Vagina (tissue), 2 donors: Measurements from ENCODE around the gene COL5A1. TPM values are rescaled to one million over a fixed set of nuclear protein-coding genes. Genes with fewer than 3 reads are reported as not detected.

Source experiments
- DNase-seq, 2 donors: peaks; one replicate each; pipeline ENCODE4 v3.0.0-alpha.2; 2017; ENCODE audit errors: extremely low spot score in 2 of 2
- H3K27ac ChIP-seq: fragments of 200-600 bp; sonication (generic); one replicate; pipeline ENCODE4 v1.5.1; 2019
- H3K27me3 ChIP-seq: fragments of 200-600 bp; sonication (generic); one replicate; pipeline ENCODE4 v1.5.1; 2019
- H3K36me3 ChIP-seq, 2 donors: fragments of 200-600 bp; sonication (generic); one replicate each; pipeline ENCODE4 v1.5.1; 2017 to 2019
- H3K4me1 ChIP-seq: fragments of 200-600 bp; sonication (generic); one replicate; pipeline ENCODE4 v1.5.1; 2019
- H3K4me3 ChIP-seq, 2 donors: fragments of 200-600 bp; sonication (generic); 1 replicate in 1 of 2; 2 replicates in 1 of 2; pipeline ENCODE4 v1.5.1; 2016 to 2019
- H3K9me3 ChIP-seq: fragments of 200-600 bp; sonication (generic); one replicate; pipeline ENCODE4 v1.5.1; 2019
- CTCF ChIP-seq, 3 experiments: fragments of 450-650 bp in 2 of 3; fragments of 200-600 bp in 1 of 3; sonication (generic) in 1 of 3; IDR thresholded peaks; one replicate each; pipeline ENCODE4 v1.5.1; 2017 to 2019; ENCODE audit warnings: antibody characterized with exemption in 3 of 3, mild to moderate bottlenecking in 2 of 3, moderate library complexity in 2 of 3
- POLR2A ChIP-seq, 2 donors: fragments of 450-650 bp; IDR thresholded peaks; one replicate each; pipeline ENCODE4 v1.6.1; 2017; ENCODE audit warnings: antibody characterized with exemption in 2 of 2, mild to moderate bottlenecking in 2 of 2, moderate library complexity in 2 of 2
- POLR2AphosphoS5 ChIP-seq, 2 donors: sonication (generic); formaldehyde crosslinking; IDR thresholded peaks; one replicate each; pipeline ENCODE4 v1.9.0; 2017; ENCODE audit warnings: antibody characterized with exemption in 2 of 2, mild to moderate bottlenecking in 2 of 2, low read depth in 1 of 2; ENCODE audit not compliant: insufficient read depth in 1 of 2
- intact Hi-C: fragments of 100-400 bp; cut with DNase I; formaldehyde crosslinking; loops from one replicate; pipeline ENCODE4 v1.15.1; 2023
- total RNA-seq: library from RNA; depleted of rRNA; stranded (reverse); fragments of >200 nt; gene quantifications from one replicate; pipeline ENCODE4 v1.2.3, GENCODE V29; 2016

Gene COL5A1
- total RNA-seq, 1 donor from 2014 or later, result 36.6 TPM

- peak overlapping the region; percentile 86 for H3K27ac ChIP-seq
- no peaks in the 10 kb centered on the region for H3K27me3 ChIP-seq
- TF ChIP-seq POLR2AphosphoS5 (IDR thresholded peaks at IDR 0.05; ENCODE audit: insufficient read depth in 1 of 2, low read depth in 1 of 2) (no peak), POLR2A (IDR thresholded peaks at IDR 0.05) (no peak), CTCF (IDR thresholded peaks at IDR 0.05) (no peak)
- no peaks in the 10 kb centered on the region for H3K36me3 ChIP-seq
- no peak overlapping the region for H3K4me3 ChIP-seq
- DNase-seq, result no peak
- intact Hi-C loops, result no loop called here
- peaks cover 89% of the 10 kb centered on the region for H3K4me1 ChIP-seq
- no peaks in the 10 kb centered on the region for H3K9me3 ChIP-seq
Observed at GRCh38 chr9:134648701-134649530, 7.3 kb downstream of the COL5A1 start.

- H3K27me3 ChIP-seq, result no peaks in the 10 kb centered on the region
- peaks cover 94% of the 10 kb centered on the region for H3K4me1 ChIP-seq
- no peak for DNase-seq
- no peak for TF ChIP-seq CTCF (IDR thresholded peaks at IDR 0.05)
- no peak for TF ChIP-seq POLR2A (IDR thresholded peaks at IDR 0.05)
- TF ChIP-seq POLR2AphosphoS5 (IDR thresholded peaks at IDR 0.05; ENCODE audit: insufficient read depth in 1 of 2, low read depth in 1 of 2), result no peak
- no peak overlapping the region for H3K4me3 ChIP-seq
- H3K9me3 ChIP-seq, result no peaks in the 10 kb centered on the region
- intact Hi-C loops, result no loop called here
- peak overlapping the region; percentile 61 for H3K27ac ChIP-seq
- H3K36me3 ChIP-seq, result no peaks in the 10 kb centered on the region
Observed at GRCh38 chr9:134650431-134651190, 9.0 kb downstream of the COL5A1 start.

- intact Hi-C loops, result no loop called here
- TF ChIP-seq POLR2AphosphoS5 (IDR thresholded peaks at IDR 0.05; ENCODE audit: insufficient read depth in 1 of 2, low read depth in 1 of 2) (no peak), POLR2A (IDR thresholded peaks at IDR 0.05) (no peak), CTCF (IDR thresholded peaks at IDR 0.05) (no peak)
- DNase-seq, result no peak
- Histone ChIP-seq H3K27me3 (no peaks in the 10 kb centered on the region), H3K9me3 (no peaks in the 10 kb centered on the region), H3K27ac (peak overlapping the region; percentile 61), H3K36me3 (no peaks in the 10 kb centered on the region), H3K4me3 (no peak overlapping the region), H3K4me1 (peaks cover 94% of the 10 kb centered on the region)
Observed at GRCh38 chr9:134651226-134651905, 9.8 kb downstream of the COL5A1 start.

- H3K4me3 ChIP-seq, result peak overlapping the region in 1 of 2 donors; percentile 19
- H3K9me3 ChIP-seq, result no peaks in the 10 kb centered on the region
- H3K4me1 ChIP-seq, result peaks cover 84% of the 10 kb centered on the region
- TF ChIP-seq CTCF (IDR thresholded peaks at IDR 0.05), result no peak
- no peak for TF ChIP-seq POLR2A (IDR thresholded peaks at IDR 0.05)
- no peak for TF ChIP-seq POLR2AphosphoS5 (IDR thresholded peaks at IDR 0.05; ENCODE audit: insufficient read depth in 1 of 2, low read depth in 1 of 2)
- H3K27me3 ChIP-seq, result no peaks in the 10 kb centered on the region
- no peak for DNase-seq
- intact Hi-C loops, result no loop called here
- peak overlapping the region; percentile 61 for H3K27ac ChIP-seq
- H3K36me3 ChIP-seq, result no peaks in the 10 kb centered on the region
Observed at GRCh38 chr9:134652291-134653225, 11.0 kb downstream of the COL5A1 start.
